ENCODE data around the gene TET1. TPM values are rescaled to one million over a fixed set of nuclear protein-coding genes. Genes with fewer than 3 reads are reported as not detected.
"Not testable (repeated sequence)": the region's sequence is repeated elsewhere in the genome, so short reads cannot be mapped to it uniquely, and the experiment has no call there.

Gene TET1
- total RNA-seq, 2 donors from 2014 or later = 1.6 to 3.6 TPM

- DNase-seq (no peak), ATAC-seq (no peak)
- H3K4me1 ChIP-seq = peaks cover 11% of the 10 kb centered on the region
- no peak overlapping the region for H3K27ac ChIP-seq
- H3K36me3 ChIP-seq (replicated peaks in 1 of 2; ENCODE audit: insufficient read depth in 1 of 2, low read depth in 2 of 2) = no peaks in the 10 kb centered on the region
- no peak overlapping the region for H3K4me3 ChIP-seq
- no peaks in the 10 kb centered on the region for H3K27me3 ChIP-seq
- H3K9me3 ChIP-seq = no peaks in the 10 kb centered on the region
- intact Hi-C loops (cut with DNase I) = no loop called here
- 100% methylated on average over 1 of the region's 1 CpG for WGBS, 2 donors
- TF ChIP-seq CTCF (IDR thresholded peaks at IDR 0.05) = no peak
- no peak for TF ChIP-seq POLR2A (IDR thresholded peaks at IDR 0.05)
Measured at GRCh38 chr10:68604441-68604840, 44.3 kb downstream of the TET1 start.

GRCh38 chr10:68606918-68607317 lies 46.8 kb downstream of the TET1 start:
- intact Hi-C loops (cut with DNase I) = no loop called here
- 69 to 70% methylated on average over 5 of the region's 5 CpGs for WGBS, 2 donors
- Histone ChIP-seq H3K9me3 (no peaks in the 10 kb centered on the region), H3K27ac (no peak overlapping the region), H3K27me3 (no peaks in the 10 kb centered on the region), H3K4me3 (no peak overlapping the region), H3K36me3 (replicated peaks in 1 of 2; ENCODE audit: insufficient read depth in 1 of 2, low read depth in 2 of 2) (no peaks in the 10 kb centered on the region), H3K4me1 (no peaks in the 10 kb centered on the region)
- DNase-seq (no peak), ATAC-seq (no peak)
- TF ChIP-seq POLR2A (IDR thresholded peaks at IDR 0.05) (no peak), CTCF (IDR thresholded peaks at IDR 0.05) (no peak)

DNA sequence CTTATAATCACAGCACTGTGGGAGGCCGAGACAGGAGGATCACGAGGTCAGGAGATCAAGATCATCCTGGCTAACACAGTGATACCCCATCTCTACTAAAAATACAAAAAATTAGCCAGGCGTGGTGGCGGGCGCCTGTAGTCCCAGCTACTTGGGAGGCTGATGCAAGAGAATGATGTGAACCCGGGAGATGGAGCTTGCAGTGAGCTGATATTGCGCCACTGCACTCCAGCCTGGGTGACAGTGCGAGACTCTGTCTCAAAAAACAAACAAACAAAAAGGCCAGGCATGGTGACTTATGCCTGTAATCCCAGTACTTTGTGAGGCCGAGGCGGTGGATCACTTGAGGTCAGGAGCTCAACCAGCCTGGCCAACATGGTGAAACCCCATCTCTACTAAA lies 49.9 kb downstream of the TET1 start:
- not testable (repeated sequence) for DNase-seq, ATAC-seq
- WGBS, 2 donors = 98% methylated on average over 9 to 10 of the region's 10 CpGs

GRCh38 chr10:68611227-68611626 lies 51.1 kb downstream of the TET1 start:
- Histone ChIP-seq H3K4me3 (no peak overlapping the region), H3K27ac (no peak overlapping the region), H3K36me3 (replicated peaks in 1 of 2; ENCODE audit: insufficient read depth in 1 of 2, low read depth in 2 of 2) (no peaks in the 10 kb centered on the region), H3K4me1 (no peaks in the 10 kb centered on the region), H3K27me3 (no peaks in the 10 kb centered on the region), H3K9me3 (no peaks in the 10 kb centered on the region)
- ATAC-seq = no peak
- TF ChIP-seq POLR2A (IDR thresholded peaks at IDR 0.05) = no peak
- no peak for TF ChIP-seq CTCF (IDR thresholded peaks at IDR 0.05)
- intact Hi-C loops (cut with DNase I) = no loop called here
- no peak for DNase-seq
- 95 to 96% methylated on average over 3 of the region's 3 CpGs for WGBS, 2 donors

More for the DNA sequence above, 49.9 kb downstream of the TET1 start:
- H3K4me1 ChIP-seq; H3K27me3 ChIP-seq; intact Hi-C loops (cut with DNase I); H3K36me3 ChIP-seq (replicated peaks in 1 of 2; ENCODE audit: insufficient read depth in 1 of 2, low read depth in 2 of 2); H3K9me3 ChIP-seq; H3K27ac ChIP-seq; H3K4me3 ChIP-seq: not testable (repeated sequence)

- H3K4me3 ChIP-seq; H3K4me1 ChIP-seq; DNase-seq; intact Hi-C loops (cut with DNase I); H3K9me3 ChIP-seq; H3K27ac ChIP-seq; ATAC-seq; H3K36me3 ChIP-seq (replicated peaks in 1 of 2; ENCODE audit: insufficient read depth in 1 of 2, low read depth in 2 of 2); H3K27me3 ChIP-seq: not testable (repeated sequence)
Measured at GRCh38 chr10:68613974-68614373, 53.8 kb downstream of the TET1 start.

DNA sequence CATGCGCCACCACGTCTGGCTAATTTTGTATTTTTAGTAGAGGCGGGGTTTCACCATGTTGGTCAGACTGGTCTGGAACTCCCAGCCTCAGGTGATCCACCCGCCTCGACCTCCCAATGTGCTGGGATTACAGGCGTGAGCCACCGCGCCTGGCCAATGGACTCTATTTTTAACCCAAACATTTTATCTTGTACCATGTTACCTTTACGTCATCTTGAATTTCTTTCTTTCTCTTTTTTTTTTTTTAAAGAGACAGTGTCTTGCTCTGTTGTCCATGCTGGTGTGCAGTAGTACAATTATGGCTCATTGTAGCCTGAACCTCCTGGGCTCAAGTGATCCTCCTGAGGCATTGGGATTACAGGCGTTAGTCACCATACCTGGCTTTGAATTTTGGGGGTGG lies 57.6 kb downstream of the TET1 start:
- ATAC-seq; H3K4me3 ChIP-seq; H3K27ac ChIP-seq; H3K9me3 ChIP-seq; H3K27me3 ChIP-seq; DNase-seq; H3K36me3 ChIP-seq (replicated peaks in 1 of 2; ENCODE audit: insufficient read depth in 1 of 2, low read depth in 2 of 2); intact Hi-C loops (cut with DNase I); H3K4me1 ChIP-seq: not testable (repeated sequence)
- 62 to 73% methylated on average over 10 of the region's 10 CpGs for WGBS, 2 donors
